Endometrial microvascular endothelial cells (primary cell): ENCODE results near the gene ADAMTSL1. TPM values are rescaled to one million over a fixed set of nuclear protein-coding genes. Genes with fewer than 3 reads are reported as not detected.

Experiments
- in situ Hi-C: cut with HindIII; loops from 2 replicates; pipeline ENCODE4 v1.10.0; 2017; ENCODE audit warnings: low sequenced_read_pairs, low pct_unique_long_range_greater_than_20kb; ENCODE audit errors: inconsistent ontology term
- total RNA-seq: library from RNA; depleted of rRNA; stranded (reverse); fragments of >200 nt; gene quantifications from one replicate; pipeline ENCODE4 v1.2.3, GENCODE V29; 2015; ENCODE audit errors: inconsistent ontology term

ADAMTSL1 gene
- total RNA-seq, 1 donor from 2014 or later: 108 TPM

DNA sequence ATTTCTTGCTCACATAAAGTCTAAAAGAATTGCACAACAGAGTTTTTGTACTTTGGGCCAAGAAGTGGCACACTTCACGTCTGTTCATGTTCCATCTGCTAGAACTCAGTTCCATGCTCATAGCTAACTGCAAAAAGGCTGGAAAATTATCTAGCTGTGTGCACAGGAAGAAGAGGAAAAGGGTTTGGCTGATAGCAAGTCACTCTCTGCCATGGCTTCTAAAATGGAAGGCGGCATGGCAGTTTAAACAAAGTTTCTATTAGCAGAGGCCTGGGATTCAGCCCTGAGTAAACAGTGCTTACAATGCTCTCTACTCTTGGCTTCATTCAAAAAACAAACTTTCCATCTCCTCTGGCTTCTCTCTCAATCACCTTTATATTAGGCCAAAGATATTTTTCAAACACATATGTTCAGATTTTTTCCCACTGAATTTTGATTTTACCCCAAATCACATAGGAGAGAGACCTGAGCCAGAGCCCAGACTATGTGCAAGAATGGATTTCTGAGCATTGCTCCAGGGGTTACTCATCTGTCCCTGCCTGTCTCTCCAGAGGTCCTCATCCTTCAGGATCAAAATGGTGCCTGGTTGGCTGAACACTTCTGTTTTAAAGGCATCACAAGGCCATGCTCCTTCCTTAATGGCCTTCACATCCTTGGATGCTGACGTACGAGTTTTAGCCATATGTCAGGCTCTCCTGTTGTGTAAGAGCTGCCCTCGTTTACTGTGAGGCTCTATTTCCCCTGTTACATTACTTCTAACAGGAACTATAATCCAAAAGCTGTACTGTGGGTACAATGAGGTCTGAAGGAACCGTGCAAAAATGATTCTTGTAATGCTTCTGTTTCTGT, 332.5 kb downstream of the ADAMTSL1 start:
- in situ Hi-C loops: no loop called here

DNA sequence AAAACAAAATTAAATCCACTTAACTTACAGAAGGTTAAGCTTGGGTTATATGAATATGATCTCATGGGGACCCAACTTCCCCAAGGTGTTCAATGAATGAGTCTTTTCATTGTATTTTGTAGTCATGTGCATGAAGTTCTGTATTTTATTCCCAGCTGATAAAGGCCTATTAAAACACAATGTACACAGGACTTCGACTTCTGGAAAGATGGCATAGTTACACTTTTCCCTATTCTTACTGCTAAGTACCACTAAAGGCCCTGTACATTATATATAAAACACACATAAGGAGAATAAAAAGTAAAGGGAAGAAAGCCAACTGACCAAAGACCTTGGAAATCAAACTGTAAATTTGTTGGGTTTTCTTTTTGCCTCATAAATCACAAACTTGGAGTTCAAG, 336.6 kb downstream of the ADAMTSL1 start:
- in situ Hi-C loops: no loop called here

DNA sequence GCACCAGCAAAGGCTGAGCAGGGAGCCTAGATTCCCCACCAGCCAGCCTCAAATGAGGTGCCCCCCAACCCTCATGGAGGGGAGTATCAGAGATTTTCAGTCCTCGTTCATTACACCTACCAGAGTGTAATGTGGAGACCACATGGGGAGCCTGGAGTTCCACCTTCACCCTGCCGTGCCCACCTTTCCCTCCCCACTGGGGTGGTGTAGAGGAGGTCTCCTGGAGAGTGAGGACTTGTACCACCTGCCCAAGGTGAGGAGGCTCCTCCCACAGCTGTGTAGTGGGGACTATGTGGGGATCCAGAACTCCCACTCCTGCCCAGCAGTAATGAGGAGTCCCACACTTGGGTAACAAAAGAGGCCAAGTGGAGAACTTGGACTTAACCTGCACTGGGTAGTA, 337.2 kb downstream of the ADAMTSL1 start:
- in situ Hi-C loops: no loop called here

DNA sequence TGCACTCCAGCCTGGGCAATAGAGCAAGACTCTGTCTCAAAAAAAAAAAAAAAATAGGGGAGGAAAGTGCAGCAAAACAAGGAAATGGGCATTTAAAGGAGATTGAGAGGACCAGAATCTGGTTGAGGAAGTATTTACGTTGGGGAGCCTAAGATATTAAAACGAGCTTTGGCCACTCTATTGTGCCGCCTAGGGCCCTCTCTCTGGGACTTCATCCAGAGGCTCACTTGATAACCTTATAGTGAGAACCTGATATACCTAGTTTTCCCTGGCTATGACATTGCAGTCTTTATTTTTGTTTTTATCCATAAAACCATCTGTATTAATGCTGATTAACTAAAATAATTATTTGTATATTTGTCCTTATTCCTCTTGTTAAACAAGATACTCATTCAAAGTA, 345.5 kb downstream of the ADAMTSL1 start:
- in situ Hi-C loops: no loop called here

DNA sequence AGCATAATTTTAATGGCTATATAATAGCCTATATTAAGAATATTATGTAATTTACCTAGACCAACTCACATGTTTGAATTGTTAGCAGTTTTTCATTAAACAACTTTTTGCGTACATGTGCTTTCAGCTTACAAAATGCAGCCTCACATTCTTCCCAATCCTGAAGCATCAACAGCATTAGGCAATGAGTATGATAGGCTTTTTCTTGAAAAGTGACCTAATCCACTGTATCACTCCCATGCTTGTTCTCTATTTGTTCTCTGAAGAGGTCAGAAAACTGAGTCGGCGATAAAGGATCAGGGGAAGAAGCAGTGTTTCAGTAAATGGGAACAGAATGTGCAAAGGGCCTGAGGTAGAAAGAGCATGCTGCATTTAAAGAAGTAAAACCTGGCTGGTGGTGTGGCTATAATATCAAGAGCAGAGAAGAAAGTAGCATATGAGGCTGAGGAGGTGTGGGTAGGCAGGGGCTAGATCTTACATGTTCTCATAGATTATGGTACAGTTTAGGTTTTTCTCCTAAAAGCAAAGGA, 346.7 kb downstream of the ADAMTSL1 start:
- in situ Hi-C loops: no loop called here

DNA sequence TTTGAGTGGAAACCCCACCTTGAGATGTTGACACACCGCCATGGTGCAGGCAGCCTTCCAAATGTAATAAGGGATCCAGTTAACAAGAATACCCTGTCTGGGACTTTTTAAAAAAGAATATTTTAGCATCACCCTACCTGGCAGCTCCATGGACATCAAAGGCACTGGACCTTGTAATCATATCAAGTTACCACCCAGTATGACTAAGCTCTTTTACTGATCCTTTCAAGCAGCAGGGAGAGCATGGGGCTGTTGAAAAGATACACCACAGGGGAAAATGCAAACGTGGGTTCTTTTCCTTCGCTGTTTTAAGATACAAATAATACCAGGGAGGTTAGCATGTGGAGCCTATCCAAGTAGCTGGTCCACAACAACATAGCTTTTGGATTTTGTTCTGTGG, 347.8 kb downstream of the ADAMTSL1 start:
- in situ Hi-C loops: no loop called here

DNA sequence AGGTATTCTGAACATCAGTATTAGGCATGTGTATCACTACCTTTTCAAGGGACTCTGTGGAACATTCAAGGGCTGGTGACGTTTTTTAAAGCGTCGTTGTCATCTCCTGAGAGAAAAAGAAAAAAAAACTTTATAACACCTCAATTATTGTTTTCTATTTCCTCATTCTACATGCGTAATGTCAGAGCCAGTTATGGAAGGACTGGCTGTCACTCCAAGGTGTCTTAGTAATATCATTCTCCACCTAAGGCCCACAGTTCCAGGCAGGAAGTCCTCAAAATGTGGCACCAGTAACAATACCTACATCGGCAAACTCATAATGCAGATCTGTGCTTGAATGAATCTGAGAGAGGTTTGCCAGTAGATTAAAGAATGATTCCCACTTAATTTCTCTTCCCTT, 348.9 kb downstream of the ADAMTSL1 start:
- in situ Hi-C loops: no loop called here

DNA sequence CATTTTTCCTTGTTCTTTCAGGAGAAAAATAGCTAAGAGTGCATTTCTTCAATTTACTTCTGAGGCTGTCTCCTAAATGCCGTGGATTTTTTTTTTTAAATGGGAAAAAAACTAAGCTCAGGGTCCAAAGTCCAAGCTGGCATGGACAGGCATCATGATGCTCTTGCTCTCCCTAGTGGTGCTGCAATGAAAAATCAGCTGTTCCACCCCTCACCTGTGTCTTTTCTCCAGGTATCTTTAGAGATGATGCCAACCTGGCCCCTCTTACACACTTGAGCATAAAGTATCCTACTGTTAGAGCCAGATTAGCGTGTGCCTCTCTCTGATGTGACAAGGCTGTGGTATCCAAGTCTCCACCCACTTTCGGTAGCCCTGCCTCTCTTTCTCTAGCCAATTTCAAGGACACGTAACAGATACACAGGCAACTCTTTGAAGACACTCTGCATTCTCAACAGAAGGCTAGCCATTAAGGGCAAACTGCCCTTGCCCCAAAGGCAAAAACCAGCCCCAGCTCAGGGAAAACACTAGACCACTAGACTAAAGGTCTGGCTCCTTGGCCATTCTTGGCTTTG, 350.2 kb downstream of the ADAMTSL1 start:
- in situ Hi-C loops: no loop called here

DNA sequence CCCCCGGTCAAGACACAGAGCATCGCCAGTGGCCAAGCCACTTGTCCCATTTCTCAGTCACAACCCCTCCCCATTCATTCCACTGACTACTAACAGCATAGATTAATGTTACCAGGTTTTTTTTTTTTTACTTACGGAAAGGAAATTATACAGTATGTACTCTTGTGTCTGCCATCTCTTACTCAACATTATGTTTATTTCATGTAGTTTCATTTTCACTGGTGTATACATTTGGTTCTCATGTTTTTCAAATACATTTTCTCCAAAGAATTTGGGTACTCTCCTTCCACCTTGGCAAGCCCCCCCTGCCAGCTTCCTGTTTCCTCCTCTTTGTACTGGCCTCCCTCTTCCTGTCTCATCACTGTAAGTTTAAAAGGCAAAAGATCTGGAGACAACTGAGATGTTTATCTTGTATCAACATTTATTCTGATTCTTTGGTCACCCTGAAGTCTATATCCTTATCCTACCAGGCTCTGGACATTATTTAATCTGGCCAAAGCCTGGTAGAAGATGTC, 351.8 kb downstream of the ADAMTSL1 start:
- in situ Hi-C loops: no loop called here

DNA sequence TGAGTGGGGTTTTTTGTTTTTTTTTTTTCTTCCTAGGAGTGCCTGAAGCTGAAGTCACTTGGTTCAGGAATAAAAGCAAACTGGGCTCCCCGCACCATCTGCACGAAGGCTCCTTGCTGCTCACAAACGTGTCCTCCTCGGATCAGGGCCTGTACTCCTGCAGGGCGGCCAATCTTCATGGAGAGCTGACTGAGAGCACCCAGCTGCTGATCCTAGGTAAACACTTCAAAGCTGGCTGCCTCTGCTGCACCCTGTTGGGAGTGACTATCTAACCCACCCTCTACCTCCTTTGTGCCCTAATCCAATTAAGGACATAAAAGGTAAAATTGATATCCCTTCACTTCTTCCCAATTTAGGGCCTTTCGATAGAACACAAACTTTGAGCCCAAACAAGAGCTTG, 352.3 kb downstream of the ADAMTSL1 start:
- in situ Hi-C loops: no loop called here

DNA sequence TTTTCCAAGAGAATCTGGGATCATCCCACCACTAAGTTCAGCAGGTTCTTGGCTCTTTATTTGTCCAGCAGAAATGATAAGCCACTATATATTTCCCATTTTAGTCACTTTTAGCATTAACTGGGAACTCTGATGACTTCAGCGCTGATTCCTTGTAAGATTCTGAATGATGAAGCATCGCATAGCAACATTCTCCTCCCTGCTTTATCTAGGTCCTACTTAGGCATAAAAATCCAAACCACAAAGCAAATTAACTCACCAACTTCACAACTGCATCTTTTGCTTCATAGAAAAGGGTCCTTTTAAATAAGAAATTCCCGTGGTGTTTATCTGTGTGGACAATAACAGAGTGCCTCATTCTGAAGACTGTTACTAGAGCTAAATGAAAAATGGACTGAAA, 355.1 kb downstream of the ADAMTSL1 start:
- in situ Hi-C loops: no loop called here

DNA sequence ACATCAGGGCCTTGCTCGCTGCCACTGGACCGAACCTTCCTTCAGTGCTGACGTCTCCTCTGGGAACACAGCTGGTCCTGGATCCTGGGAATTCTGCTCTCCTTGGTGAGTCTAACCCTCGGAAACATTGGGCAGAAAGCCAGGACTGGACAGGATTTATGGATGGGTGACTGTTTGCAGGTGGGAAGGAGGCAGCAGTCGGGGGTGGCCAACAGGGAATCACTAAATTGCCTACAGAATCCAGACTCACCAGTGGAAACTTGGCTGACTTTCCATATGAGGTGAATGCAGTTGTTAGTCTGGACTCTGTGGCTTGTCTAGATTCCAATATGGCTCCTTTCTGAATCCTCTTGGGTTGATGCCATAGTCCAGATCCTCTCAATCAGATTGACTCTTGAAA, 355.9 kb downstream of the ADAMTSL1 start:
- in situ Hi-C loops: no loop called here

DNA sequence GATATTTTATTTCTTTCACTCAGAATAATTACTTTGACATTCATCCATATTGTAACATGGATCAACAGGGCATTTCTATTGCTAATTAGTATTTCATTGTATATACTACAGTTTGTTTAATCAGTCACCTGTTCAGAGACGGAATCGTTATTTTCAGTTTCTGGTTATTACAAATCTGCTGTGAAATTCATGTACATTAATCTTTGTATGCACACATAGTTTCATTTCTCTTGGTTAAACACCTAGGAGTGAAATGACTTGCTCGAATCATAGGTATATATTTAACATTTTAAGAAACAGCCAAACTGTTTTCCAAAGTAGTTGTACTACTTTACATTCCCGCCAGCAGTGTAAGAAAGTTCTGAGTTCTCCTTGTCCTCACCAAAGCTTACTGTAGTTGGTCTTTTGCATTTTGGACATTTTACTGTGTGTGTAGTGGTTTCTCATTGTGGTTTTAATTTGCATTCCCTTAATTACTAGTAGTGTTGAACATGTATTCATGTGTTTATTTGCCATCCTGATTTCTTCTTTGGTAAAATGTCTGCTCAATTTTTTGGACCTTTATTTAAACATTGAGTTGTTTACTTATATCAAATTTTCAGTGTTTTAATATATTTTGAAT, 360.9 kb downstream of the ADAMTSL1 start:
- in situ Hi-C loops: no loop called here

DNA sequence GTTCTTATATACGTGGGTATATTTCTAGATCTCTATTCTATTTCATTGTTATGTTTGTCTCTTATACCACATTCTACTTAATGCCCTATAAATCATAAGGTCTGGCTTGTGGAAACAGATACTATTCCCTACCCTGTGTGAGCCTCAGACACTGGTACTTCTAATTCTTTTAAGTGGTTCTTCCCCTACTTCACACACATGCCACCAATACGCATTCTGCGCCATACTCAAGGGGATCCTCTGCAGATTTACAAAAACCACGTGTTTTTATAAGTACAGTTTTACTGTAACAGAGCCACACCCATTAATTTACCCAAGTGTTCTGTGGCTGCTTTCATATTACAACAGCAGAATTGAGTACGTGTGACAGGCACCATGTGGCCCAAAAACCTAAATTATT, 363.4 kb downstream of the ADAMTSL1 start:
- in situ Hi-C loops: no loop called here

DNA sequence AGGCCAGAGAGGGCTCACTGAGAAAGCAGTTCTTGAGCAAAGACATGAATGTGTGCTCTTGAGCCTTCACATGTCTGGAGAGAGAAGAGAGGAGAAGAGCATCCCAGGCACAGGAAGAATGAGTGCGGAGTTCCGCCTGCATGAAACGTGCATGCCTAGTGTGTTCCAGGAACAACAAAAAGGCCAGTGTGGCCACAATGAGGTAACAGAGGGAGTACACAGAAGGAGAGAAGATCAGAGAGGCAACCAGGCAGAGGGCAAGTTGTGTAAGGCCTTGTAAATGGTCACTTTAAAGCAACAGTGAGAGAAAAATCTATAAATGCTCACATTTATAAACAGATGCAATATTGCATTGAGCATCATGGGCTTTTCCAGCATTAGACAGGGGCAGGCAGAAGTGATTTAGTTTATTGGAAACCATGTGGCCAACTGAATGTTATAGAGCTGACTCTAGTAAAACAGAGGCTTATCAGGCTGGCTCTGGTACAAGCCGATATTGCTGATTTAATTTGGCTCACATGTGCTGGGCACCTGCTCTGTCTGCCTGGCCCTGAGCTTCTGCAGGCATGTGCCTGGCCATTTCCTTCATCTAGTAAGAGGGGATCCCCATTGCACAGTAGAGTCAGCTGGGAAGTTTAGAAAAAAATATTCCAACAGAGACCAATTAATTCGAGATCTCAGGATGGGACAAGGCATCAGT, 373.8 kb downstream of the ADAMTSL1 start:
- in situ Hi-C loops: no loop called here

DNA sequence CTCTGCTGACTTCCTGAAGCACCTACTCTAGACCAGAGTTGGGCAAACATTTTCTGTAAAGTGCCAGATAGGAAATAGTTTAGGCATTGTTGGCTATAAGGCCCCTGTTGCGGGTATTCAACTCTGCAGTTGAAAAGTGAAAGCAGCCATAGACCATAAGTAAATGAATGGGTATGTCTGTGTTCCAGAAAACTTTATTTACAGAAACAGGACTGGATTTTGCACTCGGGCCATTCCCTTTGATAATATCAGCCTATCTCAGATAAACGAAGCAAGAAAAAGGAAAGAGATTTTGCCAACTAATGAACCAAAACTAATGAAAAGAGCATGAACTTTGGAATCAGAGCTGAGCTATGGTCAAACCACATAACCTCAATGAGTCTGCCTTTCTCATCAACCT, 374.7 kb downstream of the ADAMTSL1 start:
- in situ Hi-C loops: no loop called here

DNA sequence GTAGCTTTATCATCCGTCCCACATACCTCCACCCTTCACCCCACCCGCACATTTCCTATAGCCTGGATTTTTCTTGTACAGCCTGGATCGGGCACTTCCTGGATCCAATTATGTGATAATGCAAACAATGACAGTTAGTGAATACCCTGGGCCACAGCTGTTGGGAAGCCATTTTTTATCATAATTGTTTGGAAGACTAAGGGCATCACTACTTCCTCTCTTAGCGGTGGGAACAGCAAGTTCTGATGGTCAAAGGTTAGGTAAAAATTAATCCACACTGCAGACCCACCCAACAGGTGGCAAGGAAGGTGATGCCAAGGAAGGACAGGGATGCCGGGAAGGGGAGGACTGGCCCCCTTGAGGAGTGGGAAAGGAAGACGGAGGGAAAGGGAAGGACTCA, 375.3 kb downstream of the ADAMTSL1 start:
- in situ Hi-C loops: no loop called here

DNA sequence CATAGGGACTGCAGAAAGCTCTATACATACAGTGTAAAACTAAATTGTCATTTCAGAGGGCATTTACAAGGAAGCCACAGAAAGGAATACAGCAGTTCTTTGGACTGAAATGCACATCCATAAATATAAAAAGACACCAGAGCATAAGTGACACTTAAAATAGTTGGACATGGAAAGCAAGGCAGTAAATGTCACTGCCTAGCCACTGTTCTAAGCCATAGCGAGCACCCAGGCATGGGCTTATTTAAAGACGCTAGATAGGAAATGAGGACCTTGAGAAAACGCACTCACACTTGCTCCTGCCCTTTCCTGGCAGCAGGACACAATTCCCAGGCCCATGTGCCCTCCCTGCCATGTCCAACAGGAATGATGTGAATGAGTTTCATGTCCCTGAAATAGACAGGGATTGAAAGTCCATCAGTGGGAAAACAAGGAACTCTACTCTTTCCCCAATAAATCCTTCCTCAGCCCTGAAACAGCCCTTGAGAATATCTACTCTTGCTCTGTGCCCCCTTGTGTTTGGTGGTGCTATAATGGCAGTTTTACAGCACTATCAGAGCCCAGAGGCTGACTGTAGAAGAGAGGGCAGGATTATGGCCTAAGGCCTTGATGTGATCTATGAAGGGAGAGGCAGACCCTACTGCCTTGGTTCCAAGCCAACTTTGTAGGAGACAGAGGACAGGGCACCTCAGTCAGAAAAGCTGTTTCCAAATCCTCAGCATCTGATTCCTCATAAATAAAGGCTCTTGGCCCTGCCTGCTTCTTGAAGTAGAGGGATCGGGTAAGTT, 376.1 kb downstream of the ADAMTSL1 start:
- in situ Hi-C loops: no loop called here
